GM13977 (cell line): ENCODE measurements around the gene HOXD9.

Experiments used
- DNase-seq: peaks from one replicate; pipeline ENCODE4 v3.0.0; 2012; ENCODE audit warnings: low spot score
- CTCF ChIP-seq: IDR thresholded peaks from 2 replicates; pipeline ENCODE4 v1.5.1; 2012; ENCODE audit warnings: mild to moderate bottlenecking, control low read depth; ENCODE audit not compliant: insufficient read depth; ENCODE audit errors: extremely low read depth, missing control alignments
- in situ Hi-C: fragments of 300-500 bp; cut with MboI; formaldehyde crosslinking; loops from one replicate; pipeline ENCODE4 v1.12.0; 2022; ENCODE audit warnings: low sequenced_read_pairs, low pct_unique_long_range_greater_than_20kb, mixed read lengths, inconsistent platforms; ENCODE audit not compliant: unreplicated experiment

The HOXD9 gene

GRCh38 chr2:176167398-176167797, 44.9 kb downstream of the HOXD9 start:
- no peak for DNase-seq
- in situ Hi-C loops: no loop called here
- TF ChIP-seq CTCF: no peak

GRCh38 chr2:176169181-176169580, 46.7 kb downstream of the HOXD9 start:
- DNase-seq: no peak
- in situ Hi-C loops: no loop called here
- no peak for TF ChIP-seq CTCF

GRCh38 chr2:176169711-176170110, 47.2 kb downstream of the HOXD9 start:
- no peak for DNase-seq
- no peak for TF ChIP-seq CTCF
- in situ Hi-C loops: no loop called here

GRCh38 chr2:176170602-176171305, 48.2 kb downstream of the HOXD9 start:
- TF ChIP-seq CTCF: no peak
- DNase-seq: no peak
- in situ Hi-C loops: no loop called here

- no peak for DNase-seq
- no peak for TF ChIP-seq CTCF
- in situ Hi-C loops: no loop called here
Measured at GRCh38 chr2:176171351-176172006, 49.0 kb downstream of the HOXD9 start.

GRCh38 chr2:176172007-176172894, 49.7 kb downstream of the HOXD9 start:
- DNase-seq: no peak

More at GRCh38 chr2:176172007-176172894, 49.7 kb downstream of the HOXD9 start:
- in situ Hi-C loops: no loop called here
- no peak for TF ChIP-seq CTCF
